Neural progenitor cell (in vitro differentiated cells): Measurements from ENCODE around the gene FEM1B. TPM values are rescaled to one million over a fixed set of nuclear protein-coding genes. Genes with fewer than 3 reads are reported as not detected.

Experiments
- DNase-seq: peaks from one replicate; pipeline ENCODE4 v3.0.0-alpha.2; 2016; ENCODE audit warnings: low spot score
- H2AFZ ChIP-seq: fragments of 200-600 bp; sonication (generic); replicated peaks from 2 replicates; pipeline ENCODE4 v1.6.1; 2016; ENCODE audit warnings: antibody characterized with exemption
- H3F3A ChIP-seq: fragments of 200-600 bp; sonication (generic); 2 replicates; pipeline ENCODE4 v1.6.1; 2016; ENCODE audit warnings: antibody characterized with exemption, low read depth
- H3K27ac ChIP-seq: fragments of 200-600 bp; sonication (generic); 2 replicates; pipeline ENCODE4 v1.5.1; 2016; ENCODE audit warnings: mild to moderate bottlenecking
- H3K27me3 ChIP-seq: fragments of 200-600 bp; sonication (generic); 2 replicates; pipeline ENCODE4 v1.6.1; 2016; ENCODE audit warnings: mild to moderate bottlenecking, moderate library complexity
- H3K36me3 ChIP-seq: fragments of 200-600 bp; sonication (generic); 2 replicates; pipeline ENCODE4 v1.5.1; 2016
- H3K4me1 ChIP-seq: fragments of 200-600 bp; sonication (generic); 2 replicates; pipeline ENCODE4 v1.6.1; 2016; ENCODE audit warnings: mixed run types
- H3K4me2 ChIP-seq: fragments of 200-600 bp; sonication (generic); 2 replicates; pipeline ENCODE4 v1.6.1; 2016
- H3K4me3 ChIP-seq: fragments of 200-600 bp; sonication (generic); 2 replicates; pipeline ENCODE4 v1.5.1; 2016
- H3K79me2 ChIP-seq: fragments of 200-600 bp; sonication (generic); 2 replicates; pipeline ENCODE4 v1.6.1; 2016; ENCODE audit warnings: low read depth
- H3K9ac ChIP-seq: fragments of 200-600 bp; sonication (generic); 2 replicates; pipeline ENCODE4 v1.6.1; 2016
- H3K9me3 ChIP-seq: fragments of 200-600 bp; sonication (generic); 2 replicates; pipeline ENCODE4 v1.5.1; 2016; ENCODE audit warnings: low read depth
- H4K20me1 ChIP-seq: fragments of 200-600 bp; sonication (generic); 2 replicates; pipeline ENCODE4 v1.6.1; 2016; ENCODE audit warnings: low read depth
- H3K27ac Mint-ChIP-seq: 3 replicates; pipeline ENCODE4 v1.8.0; 2021; ENCODE audit warnings: mixed read lengths
- H3K27me3 Mint-ChIP-seq: 2 replicates; pipeline ENCODE4 v1.8.0; 2022; ENCODE audit warnings: low read depth, mild to moderate bottlenecking, inconsistent platforms, moderate library complexity, mixed read lengths; ENCODE audit not compliant: insufficient read depth
- H3K36me3 Mint-ChIP-seq: 3 replicates; pipeline ENCODE4 v1.8.0; 2021; ENCODE audit warnings: mixed read lengths
- H3K4me1 Mint-ChIP-seq: 3 replicates; pipeline ENCODE4 v1.8.0; 2021; ENCODE audit warnings: mixed read lengths
- H3K4me3 Mint-ChIP-seq: 3 replicates; pipeline ENCODE4 v1.8.0; 2021; ENCODE audit warnings: mild to moderate bottlenecking, moderate library complexity, mixed read lengths
- H3K9me3 Mint-ChIP-seq: 3 replicates; pipeline ENCODE4 v1.8.0; 2020; ENCODE audit warnings: mixed read lengths
- EZH2 ChIP-seq: fragments of 200-600 bp; sonication (generic); IDR thresholded peaks from 2 replicates; pipeline ENCODE4 v1.6.1; 2017; ENCODE audit warnings: antibody characterized with exemption, mild to moderate bottlenecking, moderate library complexity
- EZH2phosphoT487 ChIP-seq: fragments of 200-600 bp; sonication (generic); IDR thresholded peaks from 2 replicates; pipeline ENCODE4 v1.6.1; 2017; ENCODE audit warnings: antibody characterized with exemption
- total RNA-seq: library from RNA; depleted of rRNA; stranded (reverse); fragments of >200 nt; gene quantifications from 2 replicates; pipeline ENCODE4 v1.2.3, GENCODE V29; 2015; ENCODE audit warnings: low replicate concordance
- TF ChIP-seq, protein P1 (sequence below): fragments of 200-600 bp; sonication (generic); IDR thresholded peaks from 2 replicates; pipeline ENCODE4 v1.5.1; 2017; ENCODE audit warnings: antibody characterized with exemption, mild to moderate bottlenecking

The FEM1B gene
- total RNA-seq, 1 donor from 2014 or later, result 80.0 TPM

DNA sequence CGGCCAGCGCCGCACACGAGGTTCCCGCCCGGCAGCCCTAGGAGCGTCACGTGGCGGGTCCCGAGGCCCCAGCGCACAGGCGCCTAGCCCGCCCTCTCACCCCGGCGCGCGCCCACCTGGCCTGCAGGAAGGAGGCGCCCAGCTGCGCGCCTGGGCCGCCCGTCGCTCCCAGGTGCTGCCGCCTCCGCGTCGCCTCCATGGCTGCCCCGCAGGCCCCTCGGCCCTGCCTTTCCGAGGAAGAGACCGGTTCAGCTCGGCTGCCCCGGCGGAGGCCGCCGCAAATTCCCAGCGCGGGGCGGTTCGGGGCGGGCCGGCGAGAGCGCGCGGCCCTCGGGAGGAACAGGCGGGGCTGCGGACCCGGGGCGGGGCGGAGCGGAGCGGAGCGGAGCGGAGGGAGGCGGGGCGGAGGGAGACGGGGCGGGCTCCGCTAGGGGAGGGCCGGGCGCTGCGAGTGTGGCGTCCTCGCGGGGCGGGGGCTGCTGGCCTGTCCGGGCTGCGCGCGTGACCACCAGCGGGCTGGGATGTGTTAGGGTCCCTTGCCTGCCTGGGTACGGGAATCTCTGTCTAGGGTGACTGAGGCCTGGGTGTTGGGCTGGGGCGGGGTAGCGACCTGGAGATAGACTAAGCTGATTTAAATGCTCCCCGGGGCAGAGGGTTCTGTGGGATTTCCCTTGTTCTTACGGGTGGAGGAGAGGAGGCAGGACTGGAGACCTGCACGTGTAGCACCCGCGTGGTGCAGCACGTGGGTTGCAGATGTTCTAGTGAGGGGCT is 48.0 kb upstream of the FEM1B start, which contains the start of gene CLN6:
Gene CLN6 (minus strand): TSS at position 343 of the 771 bp plus-strand sequence. CDS start 144 bp downstream, at position 199.
- Histone ChIP-seq H3K4me2 (peak within 1 kb of the TSS; percentile 83), H3K27me3 (no peaks in the 10 kb centered on the region), H3K9me3 (no peaks in the 10 kb centered on the region), H4K20me1 (peaks cover 23% of the 10 kb centered on the region), H3F3A (peaks cover 18% of the 10 kb centered on the region), H2AFZ (peak within 1 kb of the TSS; percentile 91), H3K36me3 (no peaks in the 10 kb centered on the region), H3K9ac (peak within 1 kb of the TSS; percentile 85), H3K4me1 (peaks cover 38% of the 10 kb centered on the region), H3K27ac (peak within 1 kb of the TSS; percentile 89), H3K4me3 (peak within 1 kb of the TSS; percentile 77), H3K79me2 (peaks cover 46% of the 10 kb centered on the region)
- H3K4me3 Mint-ChIP-seq, result peak within 1 kb of the TSS; percentile 96
- H3K27me3 Mint-ChIP-seq, result peaks cover 14% of the 10 kb centered on the region
- H3K36me3 Mint-ChIP-seq, result peaks cover 3% of the 10 kb centered on the region
- peak; percentile 93 for DNase-seq
- TF ChIP-seq EZH2phosphoT487 (no peak), EZH2 (no peak)
- TF ChIP-seq, protein P1, sequence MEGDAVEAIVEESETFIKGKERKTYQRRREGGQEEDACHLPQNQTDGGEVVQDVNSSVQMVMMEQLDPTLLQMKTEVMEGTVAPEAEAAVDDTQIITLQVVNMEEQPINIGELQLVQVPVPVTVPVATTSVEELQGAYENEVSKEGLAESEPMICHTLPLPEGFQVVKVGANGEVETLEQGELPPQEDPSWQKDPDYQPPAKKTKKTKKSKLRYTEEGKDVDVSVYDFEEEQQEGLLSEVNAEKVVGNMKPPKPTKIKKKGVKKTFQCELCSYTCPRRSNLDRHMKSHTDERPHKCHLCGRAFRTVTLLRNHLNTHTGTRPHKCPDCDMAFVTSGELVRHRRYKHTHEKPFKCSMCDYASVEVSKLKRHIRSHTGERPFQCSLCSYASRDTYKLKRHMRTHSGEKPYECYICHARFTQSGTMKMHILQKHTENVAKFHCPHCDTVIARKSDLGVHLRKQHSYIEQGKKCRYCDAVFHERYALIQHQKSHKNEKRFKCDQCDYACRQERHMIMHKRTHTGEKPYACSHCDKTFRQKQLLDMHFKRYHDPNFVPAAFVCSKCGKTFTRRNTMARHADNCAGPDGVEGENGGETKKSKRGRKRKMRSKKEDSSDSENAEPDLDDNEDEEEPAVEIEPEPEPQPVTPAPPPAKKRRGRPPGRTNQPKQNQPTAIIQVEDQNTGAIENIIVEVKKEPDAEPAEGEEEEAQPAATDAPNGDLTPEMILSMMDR, result no peak
- H3K4me1 Mint-ChIP-seq, result peaks cover 67% of the 10 kb centered on the region
- H3K9me3 Mint-ChIP-seq, result no peaks in the 10 kb centered on the region
- H3K27ac Mint-ChIP-seq, result peak within 1 kb of the TSS; percentile 88

DNA sequence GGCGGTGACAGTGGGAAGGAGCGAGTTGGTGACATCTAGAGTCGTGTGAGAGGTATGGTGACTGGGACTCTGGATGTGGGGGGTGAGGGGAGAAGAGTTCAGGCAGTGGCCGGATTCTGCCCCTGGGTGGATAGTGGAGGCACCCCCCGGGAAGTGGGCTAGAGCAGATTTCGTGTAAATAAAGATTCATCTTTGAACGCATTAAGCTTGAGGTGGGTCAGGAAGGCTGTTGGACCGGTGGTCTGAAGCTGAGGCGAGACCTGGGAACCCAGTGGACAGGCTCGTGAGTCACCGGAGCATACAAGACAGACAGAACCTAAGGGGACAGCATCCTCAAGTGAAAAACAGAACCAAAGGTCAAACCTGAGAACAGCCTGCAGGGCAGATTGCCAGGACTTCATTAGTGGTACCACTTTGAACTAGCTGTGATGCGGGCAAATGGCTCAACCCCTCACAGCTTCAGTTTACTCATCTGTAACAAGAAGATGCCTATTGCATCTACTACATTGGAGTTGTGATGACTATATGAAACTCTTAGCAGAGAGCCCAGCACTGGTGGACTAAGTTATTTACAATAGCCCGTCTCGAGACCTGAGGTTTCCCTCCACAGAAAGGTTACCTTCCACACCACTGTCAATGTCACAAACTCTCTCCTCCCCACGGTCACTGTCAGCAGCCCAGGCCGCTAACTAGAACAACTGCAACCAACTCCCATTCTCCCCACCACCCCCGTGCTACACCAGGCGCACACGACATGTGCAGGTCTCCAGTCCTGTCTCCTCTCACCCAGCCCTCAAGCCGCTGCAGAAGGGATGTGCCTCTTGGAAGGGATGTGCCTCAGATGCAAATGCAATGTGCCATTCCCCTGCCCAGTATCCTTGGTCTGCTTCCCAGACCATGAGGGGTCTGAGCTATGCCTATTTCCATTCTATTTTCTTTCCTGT is 47.1 kb upstream of the FEM1B start:
- peak overlapping the region; percentile 88 for H3K27ac Mint-ChIP-seq
- H3K4me1 Mint-ChIP-seq, result peaks cover 62% of the 10 kb centered on the region
- no peak for DNase-seq
- H3K79me2 ChIP-seq, result peaks cover 38% of the 10 kb centered on the region
- H3K4me1 ChIP-seq, result peaks cover 38% of the 10 kb centered on the region
- H3F3A ChIP-seq, result peaks cover 18% of the 10 kb centered on the region
- H3K9ac ChIP-seq, result no peak overlapping the region
- no peaks in the 10 kb centered on the region for H3K9me3 ChIP-seq
- TF ChIP-seq, protein P1, result no peak
- TF ChIP-seq EZH2 (no peak), EZH2phosphoT487 (no peak)
- peaks cover 14% of the 10 kb centered on the region for H3K27me3 Mint-ChIP-seq
- peak overlapping the region; percentile 77 for H3K4me3 ChIP-seq
- peak overlapping the region; percentile 96 for H3K4me3 Mint-ChIP-seq
- H3K27ac ChIP-seq, result no peak overlapping the region
- H2AFZ ChIP-seq, result peak overlapping the region; percentile 53
- H3K36me3 Mint-ChIP-seq, result peaks cover 3% of the 10 kb centered on the region
- peaks cover 23% of the 10 kb centered on the region for H4K20me1 ChIP-seq
- H3K36me3 ChIP-seq, result no peaks in the 10 kb centered on the region
- H3K9me3 Mint-ChIP-seq, result no peaks in the 10 kb centered on the region
- peak overlapping the region; percentile 83 for H3K4me2 ChIP-seq
- H3K27me3 ChIP-seq, result no peaks in the 10 kb centered on the region

DNA sequence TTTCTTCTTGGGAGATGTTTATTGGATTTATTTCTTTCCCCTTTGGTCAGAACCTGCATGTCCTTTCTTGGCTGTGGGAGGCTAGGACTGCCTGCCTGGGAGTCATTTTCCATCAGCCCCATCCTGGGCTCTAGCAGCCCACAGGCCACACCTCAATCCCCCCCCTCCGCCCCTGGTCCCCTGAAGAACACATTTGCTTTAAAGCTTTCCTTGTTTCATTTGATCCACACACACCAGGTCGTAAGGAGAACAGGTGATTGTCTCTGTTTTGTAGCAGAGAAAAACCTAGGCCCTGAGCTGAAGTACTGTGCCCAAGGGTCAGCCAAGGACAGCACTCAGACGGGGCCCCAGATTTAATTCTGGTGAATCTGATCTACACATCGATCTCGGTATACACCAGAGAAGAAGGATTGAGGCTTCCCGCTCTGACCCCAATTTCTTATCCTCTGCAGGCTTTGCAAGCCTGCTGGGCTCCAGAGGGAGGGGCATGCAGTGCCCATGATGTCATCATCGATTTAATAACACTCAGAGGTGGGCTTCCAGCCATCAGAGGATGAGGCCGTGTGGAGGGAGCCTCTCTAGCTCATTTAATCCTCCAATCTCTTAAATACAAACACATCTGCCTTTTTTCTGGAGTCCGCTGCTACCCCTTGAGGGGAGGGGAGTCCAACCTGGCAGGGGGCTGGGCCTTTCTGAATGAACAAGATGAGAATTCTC is 46.3 kb upstream of the FEM1B start:
- DNase-seq, result peak; percentile 54
- H3K9me3 Mint-ChIP-seq, result no peaks in the 10 kb centered on the region
- peaks cover 3% of the 10 kb centered on the region for H3K36me3 Mint-ChIP-seq
- Histone ChIP-seq H3K27me3 (no peaks in the 10 kb centered on the region), H3F3A (peaks cover 18% of the 10 kb centered on the region), H3K36me3 (no peaks in the 10 kb centered on the region), H2AFZ (no peak overlapping the region), H3K9me3 (no peaks in the 10 kb centered on the region), H3K27ac (no peak overlapping the region), H3K4me1 (peaks cover 38% of the 10 kb centered on the region), H4K20me1 (peaks cover 23% of the 10 kb centered on the region), H3K4me2 (peak overlapping the region; percentile 59), H3K9ac (no peak overlapping the region), H3K4me3 (no peak overlapping the region), H3K79me2 (peaks cover 29% of the 10 kb centered on the region)
- peaks cover 14% of the 10 kb centered on the region for H3K27me3 Mint-ChIP-seq
- H3K27ac Mint-ChIP-seq, result peak overlapping the region; percentile 61
- TF ChIP-seq, protein P1, result peak; percentile 5
- TF ChIP-seq EZH2phosphoT487, result no peak
- peak overlapping the region; percentile 81 for H3K4me3 Mint-ChIP-seq
- H3K4me1 Mint-ChIP-seq, result peaks cover 62% of the 10 kb centered on the region
